Heart left ventricle (tissue), 16 donors: Measurements from ENCODE around the gene VPS52. TPM values are rescaled to one million over a fixed set of nuclear protein-coding genes. Genes with fewer than 3 reads are reported as not detected.

Experiments
- ATAC-seq, 4 donors: fragments of 200-7000 bp; cut with Tn5 transposase; one replicate each; pipeline ENCODE4 v1.9.1; 2020 to 2022; ENCODE audit warnings: moderate library complexity in 4 of 4, mild to moderate bottlenecking in 3 of 4, moderate number of reproducible peaks in 1 of 4
- DNase-seq, 5 donors: peaks; one replicate each; pipeline ENCODE4 v3.0.0-alpha.2; 2020
- H3K27ac ChIP-seq, 12 donors: fragments of 200-600 bp; sonication (generic) in 4 of 12; one replicate each; pipeline versions ENCODE4 v1.5.0 to v1.8.0; 2016 to 2022; ENCODE audit warnings: mild to moderate bottlenecking in 2 of 12
- H3K27me3 ChIP-seq, 9 donors: fragments of 200-600 bp; sonication (generic) in 2 of 9; one replicate each; pipeline versions ENCODE4 v1.5.1 to v1.8.0; 2016 to 2022; ENCODE audit warnings: mild to moderate bottlenecking in 3 of 9
- H3K36me3 ChIP-seq, 9 donors: fragments of 200-600 bp; sonication (generic) in 2 of 9; one replicate each; pipeline versions ENCODE4 v1.5.0 to v1.8.0; 2018 to 2022; ENCODE audit warnings: mild to moderate bottlenecking in 2 of 9
- H3K4me1 ChIP-seq, 12 donors: fragments of 200-600 bp; sonication (generic) in 4 of 12; one replicate each; pipeline versions ENCODE4 v1.5.0 to v1.8.0; 2016 to 2022; ENCODE audit warnings: mild to moderate bottlenecking in 3 of 12
- H3K4me3 ChIP-seq, 12 donors: fragments of 200-600 bp; sonication (generic) in 4 of 12; one replicate each; pipeline versions ENCODE4 v1.5.0 to v1.8.0; 2017 to 2022; ENCODE audit warnings: mild to moderate bottlenecking in 9 of 12, moderate library complexity in 4 of 12
- H3K9me3 ChIP-seq, 12 donors: fragments of 200-600 bp; sonication (generic) in 4 of 12; one replicate each; pipeline versions ENCODE4 v1.5.0 to v1.8.0; 2016 to 2022; ENCODE audit warnings: mild to moderate bottlenecking in 1 of 12
- CTCF ChIP-seq, 12 donors: fragments of 200-600 bp; sonication (generic) in 4 of 12; IDR thresholded peaks; one replicate each; pipeline versions ENCODE4 v1.5.0 to v1.8.0; 2018 to 2022; ENCODE audit warnings: antibody characterized with exemption in 12 of 12, mild to moderate bottlenecking in 5 of 12
- POLR2A ChIP-seq, 2 donors: fragments of 450-650 bp; IDR thresholded peaks; one replicate each; pipeline ENCODE4 v1.6.1; 2017; ENCODE audit warnings: antibody characterized with exemption in 2 of 2, mild to moderate bottlenecking in 2 of 2, moderate library complexity in 2 of 2
- whole genome bisulfite sequencing, 4 donors: extraction: QIAGEN DNeasy Blood & Tissue Kit in 2 of 4; methylation state at CpG; one replicate each; pipeline versions ENCODE4 v1.1.5 to v1.1.7; 2013 to 2018; 5-methylcytosine and 5-hydroxymethylcytosine counted together
- intact Hi-C, 10 donors: fragments of 100-400 bp; cut with DNase I; formaldehyde crosslinking; loops; one replicate each; pipeline versions ENCODE4 v1.11.1 to v1.14.2; 2022
- polyA plus RNA-seq, 2 donors: library from polyadenylated mRNA; stranded (reverse); fragments of 200-250 nt; gene quantifications; one replicate each; pipeline ENCODE4 v1.2.3, GENCODE V29; 2013
- total RNA-seq, 9 donors: library from RNA; depleted of rRNA in 2 of 9; stranded (reverse); fragments of >200 nt in 2 of 9; fragmentation: NEBNext Ultra II Directional in 3 of 9; extraction: Animal tissue kit (Norgen Biotek cat#: 25700) in 3 of 9; gene quantifications; one replicate each; pipeline versions ENCODE4 v1.1.0 to v1.2.4, GENCODE V29; 2016 to 2023
- donor health status: ischemic (EF 13 %, LVEDD 7.1; RV severe dilation, severe dysfunction).
- donor health status: healthy with polysubstance abuse.
- donor health status: DM: no; HTN: yes; CAD: no.
- donor health status: DM: no; HTN: no; CAD: no.
- donor health status: ischemic (EF 25% LVEDD 6.9; RV normal size, moderate dysfunction).
- donor health status: ischemic (EF 25% LVEDD 5.7; RV mildly dilated, moderate dysfunction).
- donor health status: healthy.
- donor health status: DM: yes; HTN: yes; CAD: no.
- donor health status: ischemic (EF 35%, LVEDD 5.7; RV mildly dilated, moderate dysfunction).
- donor health status: nonischemic (EF 11% LVEDD 7.7; RV severe dilation, severe dysfunction).
- donor health status: DM: yes; HTN: yes; CAD: no.
- donor health status: PGD.
- donor health status: ischemic (EF 29% LVEDD 5.4; RV normal size, mild dysfunction).
- donor health status: nonischemic (EF 23%, LVEDD 6.1; RV moderate dilation, normal function).

The VPS52 gene
- total and polyA plus RNA-seq, 11 donors, result 25.1 to 47.0 (median 33.0) TPM

- Histone ChIP-seq H3K27ac (peak within 1 kb of the TSS; percentile 82 to 99 (median 94)), H3K4me1 (peaks cover 4 to 49% (median 34%) of the 10 kb centered on the region in 12 donors), H3K36me3 (peaks cover 0 to 32% (median 23%) of the 10 kb centered on the region in 9 donors), H3K4me3 (peak within 1 kb of the TSS; percentile 78 to 99 (median 90)), H3K27me3 (peaks cover 0 to 5% (median 0%) of the 10 kb centered on the region in 9 donors), H3K9me3 (no peaks in the 10 kb centered on the region)
- TF ChIP-seq CTCF (IDR thresholded peaks at IDR 0.05) (no peak), POLR2A (IDR thresholded peaks at IDR 0.05) (peak; percentile 84 to 97)
- intact Hi-C loops, result loop anchor here in 4 of 10 donors (2.0 to 10.0 kb wide), 3 partner anchors 39 to 1014 kb away; partner anchors contain the start of genes GPSM3 (in 1 of the 4) and PBX2 (in 1 of the 4)
- WGBS, 4 donors, result 0 to 1% (median 1%) methylated on average over 36 to 86 of the region's 86 CpGs
- peak; percentile 45 to 84 (median 81) for ATAC-seq
- DNase-seq, result peak; percentile 91 to 94 (median 92)
These were observed 63.3 kb downstream of the VPS52 start, which contains the start of gene RING1 for GRCh38 chr6:33208091-33208967. RING1 (plus strand) TSS chr6:33208500; CDS start chr6:33208823, 323 bp downstream.

- TF ChIP-seq POLR2A (IDR thresholded peaks at IDR 0.05) (no peak), CTCF (IDR thresholded peaks at IDR 0.05) (no peak)
- intact Hi-C loops, result loop anchor here in 4 of 10 donors (2.0 to 10.0 kb wide), 3 partner anchors 40 to 1013 kb away; partner anchors contain the start of genes GPSM3 (in 1 of the 4) and PBX2 (in 1 of the 4)
- peaks cover 5 to 47% (median 32%) of the 10 kb centered on the region in 12 donors for H3K4me1 ChIP-seq
These were observed 64.1 kb downstream of the VPS52 start for GRCh38 chr6:33207552-33208090.

GRCh38 chr6:33206864-33207551 is 64.7 kb downstream of the VPS52 start:
- peak overlapping the region; percentile 78 to 99 (median 90) for H3K4me3 ChIP-seq
- intact Hi-C loops, result loop anchor here in 2 of 10 donors (5.0 to 10.0 kb wide), 2 partner anchors 40 to 1012 kb away; partner anchors contain the start of genes GPSM3 (in 1 of the 2) and PBX2 (in 1 of the 2)
- WGBS, 4 donors, result 17 to 22% (median 20%) methylated on average over 16 to 20 of the region's 20 CpGs
- no peak for TF ChIP-seq CTCF (IDR thresholded peaks at IDR 0.05)
- TF ChIP-seq POLR2A (IDR thresholded peaks at IDR 0.05), result no peak
- no peaks in the 10 kb centered on the region for H3K27me3 ChIP-seq
- peaks cover 7 to 48% (median 33%) of the 10 kb centered on the region in 12 donors for H3K4me1 ChIP-seq
- H3K9me3 ChIP-seq, result no peaks in the 10 kb centered on the region
- ATAC-seq (no peak), DNase-seq (peak in 1 of 5 donors; percentile 26)
- H3K27ac ChIP-seq, result peak overlapping the region in 7 of 12 donors; percentile 91 to 99 (median 95)
- peaks cover 0 to 44% (median 36%) of the 10 kb centered on the region in 9 donors for H3K36me3 ChIP-seq

More at GRCh38 chr6:33207552-33208090, 64.1 kb downstream of the VPS52 start:
- DNase-seq (peak in 3 of 5 donors; percentile 58 to 63 (median 61)), ATAC-seq (peak in 3 of 4 donors; percentile 6 to 35 (median 35))
- Histone ChIP-seq H3K4me3 (peak overlapping the region; percentile 78 to 99 (median 90)), H3K36me3 (peaks cover 0 to 39% (median 30%) of the 10 kb centered on the region in 9 donors), H3K27me3 (no peaks in the 10 kb centered on the region), H3K27ac (peak overlapping the region; percentile 82 to 99 (median 94)), H3K9me3 (no peaks in the 10 kb centered on the region)
- WGBS, 4 donors, result 1 to 3% (median 2%) methylated on average over 26 to 29 of the region's 29 CpGs
